Naive thymus-derived CD4-positive, alpha-beta T cell (primary cell): ENCODE measurements around the gene GPX5. TPM values are rescaled to one million over a fixed set of nuclear protein-coding genes. Genes with fewer than 3 reads are reported as not detected.

Source experiments
- ATAC-seq: fragments of 150-1000 bp; cut with Tn5 transposase; 2 replicates; pipeline ENCODE4 v1.10.0; 2021; ENCODE audit warnings: mild to moderate bottlenecking, moderate library complexity
- CTCF ChIA-PET: fragments of 350-600 bp; sonication (Branson Sonifier 250); formaldehyde crosslinking; loops from one replicate; lab custom pipeline; 2021; ENCODE audit warnings: antibody characterized with exemption; lab: Charles Lee
- POLR2A ChIA-PET: fragments of 350-600 bp; sonication (Branson Sonifier 250); formaldehyde crosslinking; loops from one replicate; lab custom pipeline; 2021; ENCODE audit warnings: antibody characterized with exemption, inconsistent platforms; lab: Charles Lee
- DNase-seq, 9 donors: peaks; one replicate each; pipeline versions ENCODE4 v3.0.0 to v3.0.0-alpha.2; 2020 to 2022; ENCODE audit warnings: mixed read lengths in 1 of 9
- H3K27ac ChIP-seq: one replicate; pipeline ENCODE4 v1.7.0; 2013; ENCODE audit warnings: mild to moderate bottlenecking, low read depth, low read length, moderate library complexity
- H3K27me3 ChIP-seq, 2 donors: one replicate each; pipeline ENCODE4 v1.7.0; 2013; ENCODE audit warnings: low read length in 2 of 2, mild to moderate bottlenecking in 2 of 2, moderate library complexity in 2 of 2; ENCODE audit not compliant: control insufficient read depth in 2 of 2, insufficient read depth in 2 of 2
- H3K36me3 ChIP-seq, 3 experiments: 1 replicate in 2 of 3; 2 replicates in 1 of 3; pipeline ENCODE4 v1.7.0; 2013; ENCODE audit warnings: low read length in 3 of 3, mild to moderate bottlenecking in 3 of 3, moderate library complexity in 1 of 3; ENCODE audit not compliant: insufficient read depth in 3 of 3, control insufficient read depth in 2 of 3
- H3K4me1 ChIP-seq, 2 donors: one replicate each; pipeline ENCODE4 v1.7.0; 2013; ENCODE audit warnings: low read length in 2 of 2, mild to moderate bottlenecking in 2 of 2, moderate library complexity in 1 of 2; ENCODE audit not compliant: control insufficient read depth in 2 of 2, insufficient read depth in 2 of 2
- H3K4me3 ChIP-seq: 2 replicates; pipeline ENCODE4 v1.7.0; 2013; ENCODE audit warnings: mild to moderate bottlenecking, low read length
- H3K9me3 ChIP-seq, 3 experiments: 1 replicate in 2 of 3; 2 replicates in 1 of 3; pipeline ENCODE4 v1.7.0; 2013; ENCODE audit warnings: low read length in 3 of 3; ENCODE audit not compliant: control insufficient read depth in 2 of 3
- H3K27ac Mint-ChIP-seq, 9 donors: one replicate each; pipeline ENCODE4 v1.8.0; 2020 to 2022; ENCODE audit warnings: mixed read lengths in 9 of 9, mild to moderate bottlenecking in 8 of 9, moderate library complexity in 5 of 9, inconsistent platforms in 2 of 9
- H3K27me3 Mint-ChIP-seq, 5 donors: one replicate each; pipeline ENCODE4 v1.8.0; 2021 to 2022; ENCODE audit warnings: mixed read lengths in 5 of 5, mild to moderate bottlenecking in 1 of 5
- H3K36me3 Mint-ChIP-seq, 5 donors: one replicate each; pipeline ENCODE4 v1.8.0; 2020 to 2022; ENCODE audit warnings: mixed read lengths in 5 of 5, mild to moderate bottlenecking in 3 of 5, inconsistent platforms in 1 of 5
- H3K4me1 Mint-ChIP-seq, 7 donors: one replicate each; pipeline ENCODE4 v1.8.0; 2020 to 2022; ENCODE audit warnings: mixed read lengths in 7 of 7, mild to moderate bottlenecking in 3 of 7, inconsistent platforms in 1 of 7
- H3K4me3 Mint-ChIP-seq, 10 donors: one replicate each; pipeline ENCODE4 v1.8.0; 2020 to 2022; ENCODE audit warnings: mild to moderate bottlenecking in 10 of 10, mixed read lengths in 10 of 10, moderate library complexity in 6 of 10, inconsistent platforms in 2 of 10
- H3K9me3 Mint-ChIP-seq, 11 donors: one replicate each; pipeline ENCODE4 v1.8.0; 2020 to 2022; ENCODE audit warnings: mixed read lengths in 11 of 11, mild to moderate bottlenecking in 4 of 11, inconsistent platforms in 1 of 11, moderate library complexity in 1 of 11
- intact Hi-C, 2 donors: fragments of 100-400 bp; cut with micrococcal nuclease; formaldehyde crosslinking; loops; one replicate each; pipeline ENCODE4 v1.15.1; 2023
- polyA plus RNA-seq, 2 donors: library from polyadenylated mRNA; unstranded; fragments of 300-500 nt; fragmentation: Illumina TruSeq; gene quantifications; one replicate each; pipeline ENCODE4 v1.2.3, GENCODE V29; 2021
- total RNA-seq, 6 experiments: library from RNA in 5 of 6; stranded (reverse) in 5 of 6; gene quantifications; 1 replicate in 5 of 6; 2 replicates in 1 of 6; pipeline ENCODE4 v1.2.3 and lab custom pipeline; 2021 to 2026

GPX5 gene
- total and polyA plus RNA-seq, 7 experiments from 2014 or later = not detected

DNA sequence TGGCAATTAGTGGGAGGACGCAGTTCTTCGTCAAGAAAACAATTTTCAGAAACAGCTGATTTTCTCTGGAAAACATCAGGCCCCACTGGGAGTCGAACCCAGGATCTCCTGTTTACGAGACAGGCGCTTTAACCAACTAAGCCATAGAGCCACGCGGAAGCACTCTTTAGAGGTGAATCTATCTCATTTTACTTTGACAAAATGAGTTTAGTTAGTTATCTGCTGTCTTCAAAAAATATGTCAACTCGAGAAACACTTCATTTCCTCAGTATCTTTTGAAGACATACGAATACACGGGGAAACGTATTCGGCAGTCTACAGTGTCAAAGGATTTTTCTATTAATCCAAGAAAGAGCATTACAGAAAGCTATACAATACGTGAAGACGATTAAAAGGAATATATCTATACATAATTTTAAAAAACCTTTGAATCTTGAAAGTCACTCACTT is 36.7 kb upstream of the GPX5 start:
- POLR2A ChIA-PET = interaction anchor here (0.6 to 1.2 kb wide), 4 partner anchors 19 to 406 kb away, joined by 3 read pairs; no protein-coding TSS in a partner anchor
- intact Hi-C loops = loop anchor here (1.0 to 2.0 kb wide), 7 partner anchors 15 to 92 kb away; partner anchors contain the start of gene ZSCAN12 (in 1 of the 2)
- Histone ChIP-seq H3K4me3 (peak overlapping the region; percentile 42), H3K4me1 (peaks cover 0 to 14% of the 10 kb centered on the region in 2 donors), H3K27me3 (peaks cover 0 to 4% of the 10 kb centered on the region in 2 donors), H3K9me3 (no peaks in the 10 kb centered on the region), H3K27ac (peak overlapping the region; percentile 67), H3K36me3 (no peaks in the 10 kb centered on the region)
- peak in 7 of 9 donors; percentile 30 to 57 (median 46) for DNase-seq
- peaks cover 17 to 73% (median 60%) of the 10 kb centered on the region in 5 donors for H3K27me3 Mint-ChIP-seq
- CTCF ChIA-PET = no interaction called here
- H3K27ac Mint-ChIP-seq = peak overlapping the region; percentile 75 to 90 (median 82)
- H3K9me3 Mint-ChIP-seq = peaks cover 0 to 32% (median 5%) of the 10 kb centered on the region in 11 donors
- peak overlapping the region; percentile 78 to 88 (median 83) for H3K4me3 Mint-ChIP-seq
- H3K4me1 Mint-ChIP-seq = peaks cover 16 to 32% (median 20%) of the 10 kb centered on the region in 7 donors
- H3K36me3 Mint-ChIP-seq = peaks cover 0 to 8% (median 3%) of the 10 kb centered on the region in 5 donors
- peak; percentile 15 for ATAC-seq

DNA sequence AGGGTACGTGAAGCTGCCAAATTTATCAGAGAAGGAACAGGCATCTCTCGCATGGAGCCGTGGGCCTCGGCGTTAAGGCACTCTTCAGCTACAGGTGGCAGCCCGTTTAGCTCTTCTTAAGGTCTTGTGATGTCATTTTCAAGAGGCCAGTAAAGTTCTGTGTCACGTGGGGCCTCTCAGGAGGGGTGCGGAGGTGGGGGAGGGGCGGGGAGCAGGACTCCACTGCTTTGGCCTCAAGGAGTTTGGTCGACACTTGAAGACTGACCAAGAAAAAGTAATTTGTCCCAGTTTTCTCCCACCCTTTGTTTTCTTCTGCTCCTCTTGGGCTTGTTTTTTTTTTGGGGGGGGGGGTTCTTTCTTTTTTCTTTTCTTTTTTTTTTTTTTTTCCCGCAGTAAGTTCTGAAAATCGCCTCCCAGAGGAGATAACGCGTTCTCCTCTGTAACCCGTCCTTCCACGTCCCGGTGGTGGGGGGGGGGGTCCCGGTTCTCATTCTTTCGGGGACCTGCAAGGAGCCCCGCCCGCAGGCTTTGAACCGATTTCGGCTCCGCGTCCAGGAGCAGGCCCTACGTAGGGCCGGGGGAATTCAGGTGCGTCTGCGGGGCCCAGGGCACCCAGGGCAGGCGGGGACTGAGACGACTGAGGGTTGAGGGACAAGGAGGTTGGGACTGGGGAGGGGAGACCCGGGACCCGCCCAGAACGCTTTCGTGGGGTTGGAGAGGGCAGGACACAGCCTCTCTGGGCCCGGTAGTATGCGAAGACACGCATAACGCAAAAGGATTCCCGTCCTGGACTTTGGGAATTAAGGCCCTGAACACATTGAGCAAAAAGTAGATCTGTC is 36.1 kb upstream of the GPX5 start:
- Histone ChIP-seq H3K27ac (peak overlapping the region; percentile 67), H3K27me3 (peaks cover 0 to 4% of the 10 kb centered on the region in 2 donors), H3K4me3 (peak overlapping the region; percentile 42), H3K9me3 (no peaks in the 10 kb centered on the region), H3K36me3 (no peaks in the 10 kb centered on the region), H3K4me1 (peaks cover 0 to 14% of the 10 kb centered on the region in 2 donors)
- peaks cover 16 to 32% (median 20%) of the 10 kb centered on the region in 7 donors for H3K4me1 Mint-ChIP-seq
- ATAC-seq = peak; percentile 75
- peak overlapping the region; percentile 78 to 88 (median 83) for H3K4me3 Mint-ChIP-seq
- ChIA-PET POLR2A (interaction anchor here (0.6 to 1.2 kb wide), 3 partner anchors 91 to 405 kb away, joined by 3 read pairs; no protein-coding TSS in a partner anchor), CTCF (no interaction called here)
- H3K27me3 Mint-ChIP-seq = peaks cover 17 to 73% (median 63%) of the 10 kb centered on the region in 5 donors
- peaks cover 0 to 8% (median 3%) of the 10 kb centered on the region in 5 donors for H3K36me3 Mint-ChIP-seq
- intact Hi-C loops = loop anchor here (1.0 to 2.0 kb wide), 8 partner anchors 15 to 91 kb away; partner anchors contain the start of gene ZSCAN12 (in 2 of the 2)
- H3K27ac Mint-ChIP-seq = peak overlapping the region; percentile 75 to 90 (median 82)
- DNase-seq = peak; percentile 25 to 49 (median 39)
- peaks cover 0 to 32% (median 4%) of the 10 kb centered on the region in 11 donors for H3K9me3 Mint-ChIP-seq

DNA sequence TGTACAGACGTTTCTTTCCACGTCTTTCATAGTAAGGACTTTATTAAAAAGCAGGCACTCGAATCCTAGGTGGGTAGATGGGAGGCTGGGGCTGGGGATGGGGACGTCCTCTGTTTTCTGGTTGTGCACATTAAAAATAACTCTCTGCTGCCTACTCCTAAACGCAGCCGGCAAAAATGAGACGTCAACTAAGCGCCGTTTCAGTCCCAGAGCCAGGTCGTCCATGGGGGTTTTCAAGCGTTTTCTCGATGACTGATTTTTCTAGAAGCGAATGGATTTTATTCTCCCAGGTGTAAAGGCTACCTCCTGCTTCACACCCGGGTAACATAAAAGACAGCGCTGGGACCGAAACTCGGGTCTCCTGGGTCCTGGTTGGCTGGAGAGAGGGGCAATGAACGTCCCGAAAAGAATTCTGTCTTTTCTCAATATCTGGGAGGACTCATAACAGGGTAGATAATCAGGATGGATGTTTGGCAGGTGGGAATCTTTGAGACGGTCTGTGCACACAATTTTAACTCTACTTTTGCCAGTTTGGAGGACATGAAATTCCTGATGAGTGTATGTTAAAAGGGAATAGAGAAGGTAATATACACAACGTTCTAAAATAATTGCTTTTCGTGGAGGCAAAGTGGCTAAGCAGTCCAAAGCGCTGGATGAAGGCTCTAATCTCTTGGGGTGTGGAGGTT is 35.3 kb upstream of the GPX5 start:
- H3K27me3 ChIP-seq = peaks cover 0 to 4% of the 10 kb centered on the region in 2 donors
- Mint-ChIP-seq H3K4me3 (peak overlapping the region; percentile 78 to 88 (median 83)), H3K4me1 (peaks cover 16 to 32% (median 20%) of the 10 kb centered on the region in 7 donors), H3K36me3 (peaks cover 0 to 3% (median 2%) of the 10 kb centered on the region in 5 donors), H3K27me3 (peaks cover 12 to 68% (median 61%) of the 10 kb centered on the region in 5 donors), H3K9me3 (peaks cover 0 to 28% (median 4%) of the 10 kb centered on the region in 11 donors), H3K27ac (peak overlapping the region; percentile 54 to 90 (median 77))
- no peaks in the 10 kb centered on the region for H3K36me3 ChIP-seq
- ATAC-seq (peak; percentile 36), DNase-seq (peak in 2 of 9 donors; percentile 17 to 27)
- POLR2A ChIA-PET = no interaction called here
- peak overlapping the region; percentile 42 for H3K4me3 ChIP-seq
- intact Hi-C loops = loop anchor here in 1 of 2 donors (2.0 kb wide), 1 partner anchor 92 kb away; the partner anchor contains the start of gene ZSCAN12
- peak overlapping the region; percentile 67 for H3K27ac ChIP-seq
- H3K4me1 ChIP-seq = peaks cover 0 to 14% of the 10 kb centered on the region in 2 donors
- H3K9me3 ChIP-seq = no peaks in the 10 kb centered on the region
- CTCF ChIA-PET = no interaction called here

DNA sequence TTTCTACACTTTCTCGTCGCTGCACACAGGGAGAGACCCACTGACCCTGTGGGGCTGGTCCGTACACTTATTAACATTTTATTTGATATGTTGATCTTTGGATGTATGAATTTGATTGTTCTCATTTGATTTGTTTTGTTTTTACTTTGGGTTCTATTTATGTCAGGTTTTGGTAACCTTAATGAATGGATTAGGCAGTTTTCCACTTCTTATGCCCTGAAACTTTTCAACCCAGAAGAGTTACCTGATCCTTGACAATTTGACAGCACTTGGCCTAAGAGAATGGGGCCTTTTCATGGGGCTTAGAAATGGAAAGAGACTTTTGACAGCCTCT is 33.7 kb upstream of the GPX5 start:
- ChIA-PET CTCF (no interaction called here), POLR2A (no interaction called here)
- no peak overlapping the region for H3K4me3 ChIP-seq
- peaks cover 9 to 66% (median 65%) of the 10 kb centered on the region in 5 donors for H3K27me3 Mint-ChIP-seq
- peak overlapping the region in 1 of 10 donors; percentile 38 for H3K4me3 Mint-ChIP-seq
- H3K27ac ChIP-seq = no peak overlapping the region
- no peaks in the 10 kb centered on the region for H3K9me3 ChIP-seq
- H3K9me3 Mint-ChIP-seq = peaks cover 0 to 11% (median 2%) of the 10 kb centered on the region in 11 donors
- DNase-seq (no peak), ATAC-seq (no peak)
- H3K36me3 Mint-ChIP-seq = peaks cover 0 to 3% (median 0%) of the 10 kb centered on the region in 5 donors
- intact Hi-C loops = loop anchor here in 1 of 2 donors (2.0 kb wide), 1 partner anchor 93 kb away; the partner anchor contains the start of gene ZSCAN12
- no peaks in the 10 kb centered on the region for H3K36me3 ChIP-seq
- no peak overlapping the region for H3K27ac Mint-ChIP-seq
- H3K27me3 ChIP-seq = peaks cover 0 to 4% of the 10 kb centered on the region in 2 donors
- peaks cover 0 to 14% of the 10 kb centered on the region in 2 donors for H3K4me1 ChIP-seq
- peaks cover 16 to 32% (median 20%) of the 10 kb centered on the region in 7 donors for H3K4me1 Mint-ChIP-seq

DNA sequence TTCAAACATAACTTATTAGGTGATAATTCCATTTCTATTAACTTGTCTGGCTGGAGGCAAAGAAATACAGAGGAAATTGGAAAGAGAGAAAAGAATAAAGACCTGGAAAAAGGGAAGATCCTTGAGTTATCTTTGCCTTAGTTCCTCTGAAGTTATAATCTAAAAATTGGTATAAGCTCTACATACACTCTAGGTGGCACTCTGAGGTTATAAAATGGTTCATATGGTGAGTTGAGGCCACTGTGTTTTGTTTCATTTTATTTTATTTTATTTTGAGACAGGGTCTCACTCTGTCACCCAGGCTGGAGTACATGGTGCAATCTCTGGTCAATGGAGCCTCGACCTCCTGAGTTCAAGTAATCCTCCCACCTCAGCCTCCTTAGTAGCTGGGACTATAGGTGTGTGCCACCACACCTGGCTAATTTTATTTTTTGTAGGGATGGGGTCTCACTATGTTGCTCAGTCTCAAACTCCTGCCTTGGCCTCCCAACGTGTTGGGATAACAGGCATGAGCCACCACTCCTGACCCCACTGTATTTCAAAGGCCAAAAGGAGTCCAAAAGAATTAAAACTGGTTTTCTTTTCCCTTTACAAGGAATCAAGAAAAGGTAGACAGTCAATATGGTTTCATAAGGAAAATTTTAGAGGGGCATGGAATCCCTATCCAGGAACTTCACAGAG is 29.4 kb upstream of the GPX5 start:
- H3K36me3 ChIP-seq = no peaks in the 10 kb centered on the region
- peak in 2 of 9 donors; percentile 17 to 25 for DNase-seq
- ChIA-PET POLR2A (interaction anchor here (1.0 kb wide), 1 partner anchor 93 kb away, joined by 3 read pairs; no protein-coding TSS in a partner anchor), CTCF (interaction anchor here (1.0 to 3.8 kb wide), 10 partner anchors 9 to 520 kb away, joined by 3 to 20 read pairs (median 4); partner anchors contain the start of gene GPX6)
- H3K9me3 ChIP-seq = no peaks in the 10 kb centered on the region
- ATAC-seq = no peak
- no peak overlapping the region for H3K27ac Mint-ChIP-seq
- H3K4me1 ChIP-seq = no peaks in the 10 kb centered on the region
- no peak overlapping the region for H3K4me3 Mint-ChIP-seq
- no peaks in the 10 kb centered on the region for H3K27me3 ChIP-seq
- H3K36me3 Mint-ChIP-seq = no peaks in the 10 kb centered on the region
- peaks cover 9 to 52% (median 43%) of the 10 kb centered on the region in 5 donors for H3K27me3 Mint-ChIP-seq
- peaks cover 0 to 4% (median 0%) of the 10 kb centered on the region in 11 donors for H3K9me3 Mint-ChIP-seq
- H3K4me3 ChIP-seq = no peak overlapping the region
- no peak overlapping the region for H3K27ac ChIP-seq
- peaks cover 0 to 8% (median 0%) of the 10 kb centered on the region in 7 donors for H3K4me1 Mint-ChIP-seq
- intact Hi-C loops = loop anchor here (1.0 to 5.0 kb wide), 5 partner anchors 47 to 520 kb away; no protein-coding TSS in a partner anchor
